ENCODE measurements around the gene NEK11. TPM values are rescaled to one million over a fixed set of nuclear protein-coding genes. Genes with fewer than 3 reads are reported as not detected.

The NEK11 gene
- total and polyA plus RNA-seq, 4 donors: 4.0 to 36.3 (median 9.8) TPM

- no peaks in the 10 kb centered on the region for H3K4me1 ChIP-seq (ENCODE audit: control insufficient read depth in 5 of 5, insufficient read depth in 5 of 5, low read length in 5 of 5)
- DNase-seq (no peak), ATAC-seq (ENCODE audit: insufficient read depth, low FRiP score) (no peak)
- H3K36me3 ChIP-seq (ENCODE audit: control insufficient read depth in 4 of 4, insufficient read depth in 4 of 4, low read length in 4 of 4): peaks cover 0 to 12% (median 9%) of the 10 kb centered on the region in 4 donors
- no peak overlapping the region for H3K27ac ChIP-seq (ENCODE audit: low read depth in 1 of 2, low read length in 1 of 2)
- no peak for TF ChIP-seq CTCF (IDR thresholded peaks at IDR 0.05; ENCODE audit: control extremely low read depth, extremely low read depth)
- H3K27me3 ChIP-seq (ENCODE audit: control insufficient read depth in 3 of 3, insufficient read depth in 3 of 3, low read length in 2 of 3): no peaks in the 10 kb centered on the region
- H3K9ac ChIP-seq (ENCODE audit: insufficient read depth in 1 of 2, low read length in 2 of 2): no peak overlapping the region
- no peaks in the 10 kb centered on the region for H3K9me3 ChIP-seq (ENCODE audit: control insufficient read depth in 4 of 4, insufficient read depth in 3 of 4, low read length in 3 of 4)
- WGBS, 2 donors: 60 to 78% methylated on average over 5 of the region's 5 CpGs
- H3K4me3 ChIP-seq: no peak overlapping the region
Measured at GRCh38 chr3:130990282-130990681, 36.4 kb upstream of the NEK11 start.

GRCh38 chr3:130991126-130991525 lies 35.6 kb upstream of the NEK11 start:
- H3K4me1 ChIP-seq (ENCODE audit: control insufficient read depth in 5 of 5, insufficient read depth in 5 of 5, low read length in 5 of 5): no peaks in the 10 kb centered on the region
- H3K4me3 ChIP-seq: no peak overlapping the region
- no peaks in the 10 kb centered on the region for H3K27me3 ChIP-seq (ENCODE audit: control insufficient read depth in 3 of 3, insufficient read depth in 3 of 3, low read length in 2 of 3)
- DNase-seq (no peak), ATAC-seq (ENCODE audit: insufficient read depth, low FRiP score) (no peak)
- no peaks in the 10 kb centered on the region for H3K9me3 ChIP-seq (ENCODE audit: control insufficient read depth in 4 of 4, insufficient read depth in 3 of 4, low read length in 3 of 4)
- WGBS, 2 donors: 93 to 95% methylated on average over 5 of the region's 5 CpGs
- TF ChIP-seq CTCF (IDR thresholded peaks at IDR 0.05; ENCODE audit: control extremely low read depth, extremely low read depth): no peak
- no peak overlapping the region for H3K27ac ChIP-seq (ENCODE audit: low read depth in 1 of 2, low read length in 1 of 2)
- H3K36me3 ChIP-seq (ENCODE audit: control insufficient read depth in 4 of 4, insufficient read depth in 4 of 4, low read length in 4 of 4): peaks cover 0 to 12% (median 9%) of the 10 kb centered on the region in 4 donors
- no peak overlapping the region for H3K9ac ChIP-seq (ENCODE audit: insufficient read depth in 1 of 2, low read length in 2 of 2)

GRCh38 chr3:130992344-130992743 lies 34.3 kb upstream of the NEK11 start:
- no peaks in the 10 kb centered on the region for H3K27me3 ChIP-seq (ENCODE audit: control insufficient read depth in 3 of 3, insufficient read depth in 3 of 3, low read length in 2 of 3)
- H3K36me3 ChIP-seq (ENCODE audit: control insufficient read depth in 4 of 4, insufficient read depth in 4 of 4, low read length in 4 of 4): peaks cover 4 to 15% (median 9%) of the 10 kb centered on the region in 4 donors
- H3K4me3 ChIP-seq: no peak overlapping the region
- DNase-seq (no peak), ATAC-seq (ENCODE audit: insufficient read depth, low FRiP score) (no peak)
- H3K9ac ChIP-seq (ENCODE audit: insufficient read depth in 1 of 2, low read length in 2 of 2): no peak overlapping the region
- no peaks in the 10 kb centered on the region for H3K9me3 ChIP-seq (ENCODE audit: control insufficient read depth in 4 of 4, insufficient read depth in 3 of 4, low read length in 3 of 4)
- H3K4me1 ChIP-seq (ENCODE audit: control insufficient read depth in 5 of 5, insufficient read depth in 5 of 5, low read length in 5 of 5): no peaks in the 10 kb centered on the region
- no peak for TF ChIP-seq CTCF (IDR thresholded peaks at IDR 0.05; ENCODE audit: control extremely low read depth, extremely low read depth)
- no peak overlapping the region for H3K27ac ChIP-seq (ENCODE audit: low read depth in 1 of 2, low read length in 1 of 2)
- 66 to 77% methylated on average over 3 of the region's 3 CpGs for WGBS, 2 donors

GRCh38 chr3:130997289-130997688 lies 29.4 kb upstream of the NEK11 start:
- peaks cover 8 to 20% (median 11%) of the 10 kb centered on the region in 4 donors for H3K36me3 ChIP-seq (ENCODE audit: control insufficient read depth in 4 of 4, insufficient read depth in 4 of 4, low read length in 4 of 4)
- H3K9ac ChIP-seq (ENCODE audit: insufficient read depth in 1 of 2, low read length in 2 of 2): no peak overlapping the region
- H3K27ac ChIP-seq (ENCODE audit: low read depth in 1 of 2, low read length in 1 of 2): no peak overlapping the region
- 62 to 80% methylated on average over 7 of the region's 7 CpGs for WGBS, 2 donors
- H3K4me3 ChIP-seq: no peak overlapping the region
- ATAC-seq (ENCODE audit: insufficient read depth, low FRiP score) (no peak), DNase-seq (no peak)
- peaks cover 0 to 8% (median 0%) of the 10 kb centered on the region in 5 donors for H3K4me1 ChIP-seq (ENCODE audit: control insufficient read depth in 5 of 5, insufficient read depth in 5 of 5, low read length in 5 of 5)
- no peaks in the 10 kb centered on the region for H3K9me3 ChIP-seq (ENCODE audit: control insufficient read depth in 4 of 4, insufficient read depth in 3 of 4, low read length in 3 of 4)
- TF ChIP-seq CTCF (IDR thresholded peaks at IDR 0.05; ENCODE audit: control extremely low read depth, extremely low read depth): no peak
- no peaks in the 10 kb centered on the region for H3K27me3 ChIP-seq (ENCODE audit: control insufficient read depth in 3 of 3, insufficient read depth in 3 of 3, low read length in 2 of 3)

Data from lung (tissue), 12 donors.